ENCODE data around the gene PRRT3. TPM values are rescaled to one million over a fixed set of nuclear protein-coding genes. Genes with fewer than 3 reads are reported as not detected.
A peak's percentile ranks its signal among the peaks of the same experiment; 100 is the strongest.
"Not testable (repeated sequence)": the region's sequence is repeated elsewhere in the genome, so short reads cannot be mapped to it uniquely, and the experiment has no call there.

PRRT3 gene
- total RNA-seq, 6 experiments from 2014 or later = 4.3 to 9.2 (median 7.7) TPM

GRCh38 chr3:9903238-9903624 lies 49.0 kb downstream of the PRRT3 start:
- Mint-ChIP-seq H3K9me3 (no peaks in the 10 kb centered on the region), H3K36me3 (ENCODE audit: low read depth) (no peaks in the 10 kb centered on the region), H3K27ac (peak overlapping the region; percentile 75), H3K27me3 (ENCODE audit: insufficient read depth) (peaks cover 2% of the 10 kb centered on the region; the same call in 1 of the 2 replicates), H3K4me3 (peak overlapping the region; percentile 56), H3K4me1 (ENCODE audit: low read depth) (peaks cover 35% of the 10 kb centered on the region)
- TF ChIP-seq CTCF (IDR thresholded peaks at IDR 0.05) = no peak
- no peak for DNase-seq

- peak within 1 kb of the TSS; percentile 56 for H3K4me3 Mint-ChIP-seq
- no peaks in the 10 kb centered on the region for H3K9me3 Mint-ChIP-seq
- H3K4me1 Mint-ChIP-seq (ENCODE audit: low read depth) = peaks cover 42% of the 10 kb centered on the region
- peak within 1 kb of the TSS; percentile 75 for H3K27ac Mint-ChIP-seq
- H3K27me3 Mint-ChIP-seq (ENCODE audit: insufficient read depth) = no peaks in the 10 kb centered on the region; the same call in 1 of the 2 replicates
- DNase-seq = no peak
- TF ChIP-seq CTCF (IDR thresholded peaks at IDR 0.05) = no peak
- no peaks in the 10 kb centered on the region for H3K36me3 Mint-ChIP-seq (ENCODE audit: low read depth)
Observed at GRCh38 chr3:9902372-9903237, 49.6 kb downstream of the PRRT3 start, which contains the start of gene IL17RE. Gene IL17RE (plus strand): TSS chr3:9902848. CDS start chr3:9902933, 85 bp downstream.

GRCh38 chr3:9901967-9902366 lies 50.2 kb downstream of the PRRT3 start:
- H3K27ac Mint-ChIP-seq = no peak overlapping the region; the same call in 1 of the 2 replicates
- no peaks in the 10 kb centered on the region for H3K36me3 Mint-ChIP-seq (ENCODE audit: low read depth)
- H3K4me1 Mint-ChIP-seq (ENCODE audit: low read depth) = peaks cover 48% of the 10 kb centered on the region
- DNase-seq = no peak
- TF ChIP-seq CTCF (IDR thresholded peaks at IDR 0.05) = no peak
- no peaks in the 10 kb centered on the region for H3K9me3 Mint-ChIP-seq
- H3K4me3 Mint-ChIP-seq = no peak overlapping the region
- no peaks in the 10 kb centered on the region; the same call in 1 of the 2 replicates for H3K27me3 Mint-ChIP-seq (ENCODE audit: insufficient read depth)

GRCh38 chr3:9900965-9901415 lies 51.2 kb downstream of the PRRT3 start:
- not testable (repeated sequence) for H3K27me3 Mint-ChIP-seq (ENCODE audit: insufficient read depth); H3K27ac Mint-ChIP-seq; H3K36me3 Mint-ChIP-seq (ENCODE audit: low read depth); H3K9me3 Mint-ChIP-seq; H3K4me3 Mint-ChIP-seq; DNase-seq
- H3K4me1 Mint-ChIP-seq (ENCODE audit: low read depth) = peaks cover 53% of the 10 kb centered on the region

- H3K4me3 Mint-ChIP-seq = no peak overlapping the region
Observed at GRCh38 chr3:9899289-9899791, 52.9 kb downstream of the PRRT3 start.

More at GRCh38 chr3:9899289-9899791, 52.9 kb downstream of the PRRT3 start:
- peaks cover 62% of the 10 kb centered on the region for H3K4me1 Mint-ChIP-seq (ENCODE audit: low read depth)
- no peak for TF ChIP-seq CTCF (IDR thresholded peaks at IDR 0.05)
- peaks cover 9% of the 10 kb centered on the region for H3K9me3 Mint-ChIP-seq
- no peak for DNase-seq
- no peak overlapping the region for H3K27ac Mint-ChIP-seq
- no peaks in the 10 kb centered on the region; the same call in 1 of the 2 replicates for H3K27me3 Mint-ChIP-seq (ENCODE audit: insufficient read depth)
- peaks cover 14% of the 10 kb centered on the region for H3K36me3 Mint-ChIP-seq (ENCODE audit: low read depth)
